ENCODE data around the gene VPS4A. TPM values are rescaled to one million over a fixed set of nuclear protein-coding genes. Genes with fewer than 3 reads are reported as not detected.

Gene VPS4A
- total RNA-seq, 1 experiment from 2014 or later, result 42.2 TPM

- H3K36me3 ChIP-seq (ENCODE audit: control insufficient read depth in 1 of 2, insufficient read depth in 2 of 2, low read length in 2 of 2), result peaks cover 30 to 65% of the 10 kb centered on the region in 2 experiments; a peak in 3 of 4 replicates
- TSS peak; percentile 71 for BruUV-seq (replicated peaks)
- TF ChIP-seq SIN3A (IDR thresholded peaks at IDR 0.05; ENCODE audit: low read depth) (peak; percentile 76), POLR2AphosphoS5 (IDR thresholded peaks at IDR 0.05; ENCODE audit: low read depth, low read length) (peak; percentile 90), CEBPB (IDR thresholded peaks at IDR 0.05; ENCODE audit: low read depth) (no peak), TCF7L2 (IDR thresholded peaks at IDR 0.05; ENCODE audit: borderline replicate concordance, extremely low read depth, insufficient read depth, insufficient read length) (peak; percentile 72), CBX3 (IDR thresholded peaks at IDR 0.05; ENCODE audit: low read depth) (no peak), MAX (IDR thresholded peaks at IDR 0.05) (peak; percentile 71), EZH2phosphoT487 (IDR thresholded peaks at IDR 0.05; ENCODE audit: borderline replicate concordance) (no peak), EZH2 (IDR thresholded peaks at IDR 0.05) (no peak), ZNF274 (IDR thresholded peaks at IDR 0.05; ENCODE audit: low read depth, low read length) (no peak), ZBTB33 (IDR thresholded peaks at IDR 0.05; ENCODE audit: extremely low read depth, insufficient replicate concordance, low read length) (peak; percentile 60), SRF (IDR thresholded peaks at IDR 0.05; ENCODE audit: low read depth) (no peak), CTCF (IDR thresholded peaks at IDR 0.05 in 2 of 3, conservative IDR thresholded peaks at IDR 0.05 in 1 of 3; ENCODE audit: borderline replicate concordance in 1 of 3, insufficient read depth in 1 of 3, low read depth in 2 of 3, low read length in 2 of 3) (no peak), REST (IDR thresholded peaks at IDR 0.05; ENCODE audit: low read depth) (no peak), YY1 (IDR thresholded peaks at IDR 0.05; ENCODE audit: extremely low read depth, insufficient replicate concordance, low read depth, low read length) (peak; percentile 90), EGR1 (IDR thresholded peaks at IDR 0.05; ENCODE audit: low read depth) (peak; percentile 39; the same call in 1 of the 2 replicates), SP1 (IDR thresholded peaks at IDR 0.05; ENCODE audit: low read depth) (peak; percentile 74), ATF3 (IDR thresholded peaks at IDR 0.05) (no peak)
Measured at GRCh38 chr16:69330286-69331109, 19.3 kb downstream of the VPS4A start, which contains the start of gene PDF. Gene PDF (minus strand): TSS chr16:69330588. CDS start chr16:69330570, 18 bp downstream.

More at GRCh38 chr16:69330286-69331109, 19.3 kb downstream of the VPS4A start, which contains the start of gene PDF:
- H3K79me2 ChIP-seq (ENCODE audit: insufficient read depth, low read length), result peaks cover 77% of the 10 kb centered on the region
- ATAC-seq (peak; percentile 92), DNase-seq (ENCODE audit: low read depth, low spot score) (peak; percentile 79)
- H3K4me3 ChIP-seq (replicated peaks in 1 of 2; ENCODE audit: low read depth in 1 of 2, low read length in 2 of 2), result peak within 1 kb of the TSS; percentile 87 to 88
- ChIA-PET CTCF (interaction anchor here (0.9 kb wide), 1 partner anchor 45 kb away, joined by 3 read pairs; no protein-coding TSS in a partner anchor), RAD21 (ENCODE audit: low non-redundant PET in 1 of 2, low total read pairs in 2 of 2, uncharacterized antibody in 2 of 2, unreplicated experiment in 2 of 2) (no interaction called here), POLR2A (interaction anchor here (1.0 kb wide), 1 partner anchor 10 kb away, joined by 3 read pairs; no protein-coding TSS in a partner anchor)
- H3K27ac ChIP-seq (ENCODE audit: low read depth, low read length), result peak within 1 kb of the TSS; percentile 87
- intact Hi-C loops (cut with micrococcal nuclease), result no loop called here
- no peaks in the 10 kb centered on the region for H3K27me3 ChIP-seq (ENCODE audit: insufficient read depth, low read length)
- peaks cover 20% of the 10 kb centered on the region; the same call in 1 of the 2 replicates for H4K20me1 ChIP-seq (ENCODE audit: insufficient read depth)
- no peak within 1 kb of the TSS for H2AFZ ChIP-seq (ENCODE audit: low read depth, low read length, poor library complexity, severe bottlenecking)
- no peaks in the 10 kb centered on the region for H3K9me3 ChIP-seq (ENCODE audit: control insufficient read depth in 1 of 2, insufficient read depth in 1 of 2, low read depth in 1 of 2, low read length in 2 of 2)
- H3K4me1 ChIP-seq (ENCODE audit: control insufficient read depth in 1 of 2, insufficient read depth in 2 of 2, low read length in 2 of 2), result peaks cover 18 to 33% of the 10 kb centered on the region in 2 experiments
- peak within 1 kb of the TSS; percentile 88 for H3K9ac ChIP-seq (ENCODE audit: low read length)
- peak within 1 kb of the TSS; percentile 97 for H3K4me2 ChIP-seq (ENCODE audit: low read length)
- no peaks in the 10 kb centered on the region for H3K9me2 ChIP-seq (ENCODE audit: insufficient read depth)

All from HCT116 (cell line).